Muscle of arm (tissue), 14 donors: ENCODE data around the gene BRAF. TPM values are rescaled to one million over a fixed set of nuclear protein-coding genes. Genes with fewer than 3 reads are reported as not detected.
"Not testable (repeated sequence)": the region's sequence is repeated elsewhere in the genome, so short reads cannot be mapped to it uniquely, and the experiment has no call there.

Experiments
- DNase-seq: peaks from one replicate; pipeline ENCODE4 v3.0.0-alpha.2; 2013
- long read RNA-seq, 11 donors: transcript quantifications; one replicate each; lab custom pipeline, GENCODE V29; 2026
- polyA plus RNA-seq, 12 donors: library from polyadenylated mRNA; unstranded; fragments of 120-200 nt; gene quantifications; one replicate each; pipeline ENCODE4 v1.2.1, GENCODE V29; 2013; ENCODE audit not compliant: insufficient read length in 12 of 12

Gene BRAF
- polyA plus RNA-seq = 10 to 100 TPM in 10 of 12 donors, 1 to 10 TPM in 1, not detected in 1; 9.8 to 17.6 (median 13.2) TPM
- long read RNA-seq, donor 1, partial matches to known transcripts = 0 of 7 reads
- long read RNA-seq, donor 1, other reads (novel, unspliced or antisense) = 0 of 7 reads
- long read RNA-seq, donor 2 = 0 reads
- long read RNA-seq, donor 3, partial matches to known transcripts = 0 of 1 reads
- long read RNA-seq, donor 3, other reads (novel, unspliced or antisense) = 0 of 1 reads
- long read RNA-seq, donor 4 = 0 reads
- long read RNA-seq, donor 5, full-length matches to known transcripts = 2 of 2 reads
- long read RNA-seq, donor 5, partial matches to known transcripts = 0 of 2 reads
- long read RNA-seq, donor 5, other reads (novel, unspliced or antisense) = 0 of 2 reads
- long read RNA-seq, donor 6, full-length matches to known transcripts = 4 of 4 reads
- long read RNA-seq, donor 6, partial matches to known transcripts = 0 of 4 reads
- long read RNA-seq, donor 6, other reads (novel, unspliced or antisense) = 0 of 4 reads
- long read RNA-seq, donor 7, partial matches to known transcripts = 0 of 1 reads
- long read RNA-seq, donor 7, other reads (novel, unspliced or antisense) = 0 of 1 reads
- long read RNA-seq, donor 8, partial matches to known transcripts = 0 of 3 reads
- long read RNA-seq, donor 8, other reads (novel, unspliced or antisense) = 0 of 3 reads
- long read RNA-seq, donor 9, partial matches to known transcripts = 0 of 1 reads
- long read RNA-seq, donor 9, other reads (novel, unspliced or antisense) = 0 of 1 reads
- long read RNA-seq, donor 10, full-length matches to known transcripts = 2 of 2 reads
- long read RNA-seq, donor 10, partial matches to known transcripts = 0 of 2 reads
- long read RNA-seq, donor 10, other reads (novel, unspliced or antisense) = 0 of 2 reads
- long read RNA-seq, donor 11, full-length matches to known transcripts = 1 of 1 reads
- long read RNA-seq, donor 11, partial matches to known transcripts = 0 of 1 reads
- long read RNA-seq, donor 11, other reads (novel, unspliced or antisense) = 0 of 1 reads

- peak; percentile 98 for DNase-seq
Observed at GRCh38 chr7:140924821-140925421, at the start of gene BRAF. Gene BRAF (minus strand): TSS chr7:140924929. CDS start chr7:140924703, 226 bp downstream.

GRCh38 chr7:140972876-140973829 is 48.4 kb upstream of the BRAF start:
- DNase-seq = no peak

- DNase-seq = no peak
Observed at GRCh38 chr7:140972344-140972743, 47.6 kb upstream of the BRAF start.

GRCh38 chr7:140967438-140967837 is 42.7 kb upstream of the BRAF start:
- no peak for DNase-seq

DNA sequence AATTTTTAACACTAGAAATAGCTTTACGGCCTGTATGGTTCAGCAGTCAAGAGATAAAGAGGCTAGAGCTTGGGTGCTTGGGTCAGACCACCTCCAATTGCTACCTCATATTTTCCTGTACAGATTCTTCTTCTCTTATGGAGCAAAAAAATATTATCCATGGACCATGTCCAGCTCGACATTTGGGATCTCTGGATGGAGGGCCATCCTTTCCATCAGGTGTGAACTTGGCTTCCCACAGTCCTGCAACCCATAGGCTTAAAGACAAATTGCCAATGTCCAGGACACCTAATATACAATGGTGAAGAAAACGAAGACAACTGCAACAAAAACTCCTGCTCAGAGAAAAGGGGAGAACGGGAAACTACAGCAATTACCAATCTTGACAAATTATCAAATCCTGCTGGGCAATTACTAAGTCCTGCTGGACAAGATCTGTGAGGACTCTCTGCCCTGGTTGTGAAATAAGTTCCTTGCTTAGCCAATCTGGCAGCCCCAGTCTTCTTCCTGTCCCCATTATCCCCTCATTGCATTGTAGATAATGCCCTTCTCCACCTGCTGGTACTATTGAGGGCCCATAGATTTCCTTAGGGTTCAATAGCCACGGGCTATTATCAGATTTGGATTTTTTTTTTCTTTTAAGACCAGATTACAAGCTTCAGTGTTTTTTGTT is 42.0 kb upstream of the BRAF start:
- DNase-seq = no peak

- no peak for DNase-seq
Observed at GRCh38 chr7:140961117-140961516, 36.4 kb upstream of the BRAF start.

- not testable (repeated sequence) for DNase-seq
Observed at GRCh38 chr7:140956997-140957396, 32.3 kb upstream of the BRAF start.

GRCh38 chr7:140945940-140946339 is 21.2 kb upstream of the BRAF start:
- DNase-seq = no peak

DNA sequence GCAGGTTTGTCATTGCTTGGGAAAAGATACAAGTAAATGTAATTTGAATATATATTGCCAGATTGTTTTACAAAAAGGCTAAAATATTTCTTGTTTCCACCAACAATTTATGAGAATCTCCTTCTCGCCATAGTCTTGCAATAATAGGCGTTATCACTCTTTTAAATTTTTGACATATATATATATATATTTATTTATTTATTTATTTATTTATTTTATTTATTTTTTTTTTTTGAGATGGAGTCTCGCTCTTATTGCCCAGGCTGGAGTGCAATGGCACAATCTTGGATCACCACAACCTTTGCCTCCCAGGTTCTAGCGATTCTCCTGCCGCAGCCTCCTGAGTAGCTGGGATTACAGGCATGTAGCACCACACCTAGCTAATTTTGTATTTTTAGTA is 17.5 kb upstream of the BRAF start:
- not testable (repeated sequence) for DNase-seq

DNA sequence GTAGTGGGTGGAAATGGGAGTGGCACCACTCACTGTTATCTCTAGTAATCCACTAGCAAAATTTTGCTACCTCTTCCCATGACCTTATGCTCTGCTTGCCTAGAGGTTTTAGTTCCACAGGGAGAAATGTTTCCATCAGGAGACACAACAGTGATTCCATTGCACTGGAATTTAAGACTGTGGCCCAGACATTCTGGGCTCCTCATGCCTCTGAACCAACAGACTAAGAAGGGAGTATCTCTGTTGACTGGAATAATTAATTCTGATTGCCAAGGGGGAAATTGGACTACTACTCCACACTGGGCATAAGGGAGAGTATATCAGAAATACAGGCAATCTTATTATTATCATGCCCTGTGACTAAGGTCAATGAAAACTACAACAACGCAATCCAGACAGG is 16.2 kb upstream of the BRAF start:
- DNase-seq = no peak

- no peak for DNase-seq
Observed at GRCh38 chr7:140937702-140938264, 13.1 kb upstream of the BRAF start.

GRCh38 chr7:140928491-140929309 is 4.0 kb upstream of the BRAF start:
- DNase-seq = no peak

GRCh38 chr7:140927945-140928344 is 3.2 kb upstream of the BRAF start:
- not testable (repeated sequence) for DNase-seq

GRCh38 chr7:140927351-140927750 is 2.6 kb upstream of the BRAF start:
- DNase-seq = no peak

- no peak for DNase-seq
Observed at GRCh38 chr7:140926021-140926817, 1.5 kb upstream of the BRAF start.

- peak; percentile 87 for DNase-seq
Observed at GRCh38 chr7:140924019-140924820, 509 bp downstream of the BRAF start.

- DNase-seq = no peak
Observed at GRCh38 chr7:140923358-140924006, 1.2 kb downstream of the BRAF start.
